PFSK-1 (cell line): ENCODE data around the gene RASIP1.

Experiments used
- FOXP2 ChIP-seq: optimal IDR thresholded peaks from 2 replicates; pipeline ENCODE3; 2011; ENCODE audit warnings: borderline replicate concordance, control low read depth, inconsistent platforms; ENCODE audit not compliant: insufficient read depth; ENCODE audit errors: extremely low read length, extremely low read depth
- POLR2AphosphoS5 ChIP-seq: IDR thresholded peaks from 2 replicates; pipeline ENCODE4 v1.6.1; 2012; ENCODE audit warnings: low read depth, mild to moderate bottlenecking, control low read depth, low read length, moderate library complexity
- SIN3A ChIP-seq: IDR thresholded peaks from 2 replicates; pipeline ENCODE4 v1.6.1; 2012; ENCODE audit warnings: mild to moderate bottlenecking, low read length, moderate library complexity, borderline replicate concordance; ENCODE audit not compliant: insufficient read depth
- TAF1 ChIP-seq: IDR thresholded peaks from 2 replicates; pipeline ENCODE4 v1.6.1; 2012; ENCODE audit warnings: low read length, control low read depth, borderline replicate concordance; ENCODE audit not compliant: insufficient read depth
- TF ChIP-seq, protein P1 (sequence below), 2 experiments: IDR thresholded peaks; 2 replicates each; pipeline versions ENCODE4 v1.6.1 to v1.8.0; 2011 to 2012; ENCODE audit warnings: low read depth in 2 of 2, low read length in 2 of 2, control low read depth in 1 of 2, inconsistent platforms in 1 of 2, mild to moderate bottlenecking in 1 of 2, moderate library complexity in 1 of 2; ENCODE audit not compliant: insufficient read depth in 1 of 2

Gene RASIP1

GRCh38 chr19:48749571-48750198 lies 9.3 kb upstream of the RASIP1 start:
- TF ChIP-seq FOXP2 (no peak), TAF1 (no peak), SIN3A (no peak), POLR2AphosphoS5 (no peak)
- TF ChIP-seq, protein P1, sequence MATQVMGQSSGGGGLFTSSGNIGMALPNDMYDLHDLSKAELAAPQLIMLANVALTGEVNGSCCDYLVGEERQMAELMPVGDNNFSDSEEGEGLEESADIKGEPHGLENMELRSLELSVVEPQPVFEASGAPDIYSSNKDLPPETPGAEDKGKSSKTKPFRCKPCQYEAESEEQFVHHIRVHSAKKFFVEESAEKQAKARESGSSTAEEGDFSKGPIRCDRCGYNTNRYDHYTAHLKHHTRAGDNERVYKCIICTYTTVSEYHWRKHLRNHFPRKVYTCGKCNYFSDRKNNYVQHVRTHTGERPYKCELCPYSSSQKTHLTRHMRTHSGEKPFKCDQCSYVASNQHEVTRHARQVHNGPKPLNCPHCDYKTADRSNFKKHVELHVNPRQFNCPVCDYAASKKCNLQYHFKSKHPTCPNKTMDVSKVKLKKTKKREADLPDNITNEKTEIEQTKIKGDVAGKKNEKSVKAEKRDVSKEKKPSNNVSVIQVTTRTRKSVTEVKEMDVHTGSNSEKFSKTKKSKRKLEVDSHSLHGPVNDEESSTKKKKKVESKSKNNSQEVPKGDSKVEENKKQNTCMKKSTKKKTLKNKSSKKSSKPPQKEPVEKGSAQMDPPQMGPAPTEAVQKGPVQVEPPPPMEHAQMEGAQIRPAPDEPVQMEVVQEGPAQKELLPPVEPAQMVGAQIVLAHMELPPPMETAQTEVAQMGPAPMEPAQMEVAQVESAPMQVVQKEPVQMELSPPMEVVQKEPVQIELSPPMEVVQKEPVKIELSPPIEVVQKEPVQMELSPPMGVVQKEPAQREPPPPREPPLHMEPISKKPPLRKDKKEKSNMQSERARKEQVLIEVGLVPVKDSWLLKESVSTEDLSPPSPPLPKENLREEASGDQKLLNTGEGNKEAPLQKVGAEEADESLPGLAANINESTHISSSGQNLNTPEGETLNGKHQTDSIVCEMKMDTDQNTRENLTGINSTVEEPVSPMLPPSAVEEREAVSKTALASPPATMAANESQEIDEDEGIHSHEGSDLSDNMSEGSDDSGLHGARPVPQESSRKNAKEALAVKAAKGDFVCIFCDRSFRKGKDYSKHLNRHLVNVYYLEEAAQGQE (IDR thresholded peaks at IDR 0.05; ENCODE audit: insufficient read depth in 1 of 2, low read depth in 2 of 2, low read length in 2 of 2) = no peak

DNA sequence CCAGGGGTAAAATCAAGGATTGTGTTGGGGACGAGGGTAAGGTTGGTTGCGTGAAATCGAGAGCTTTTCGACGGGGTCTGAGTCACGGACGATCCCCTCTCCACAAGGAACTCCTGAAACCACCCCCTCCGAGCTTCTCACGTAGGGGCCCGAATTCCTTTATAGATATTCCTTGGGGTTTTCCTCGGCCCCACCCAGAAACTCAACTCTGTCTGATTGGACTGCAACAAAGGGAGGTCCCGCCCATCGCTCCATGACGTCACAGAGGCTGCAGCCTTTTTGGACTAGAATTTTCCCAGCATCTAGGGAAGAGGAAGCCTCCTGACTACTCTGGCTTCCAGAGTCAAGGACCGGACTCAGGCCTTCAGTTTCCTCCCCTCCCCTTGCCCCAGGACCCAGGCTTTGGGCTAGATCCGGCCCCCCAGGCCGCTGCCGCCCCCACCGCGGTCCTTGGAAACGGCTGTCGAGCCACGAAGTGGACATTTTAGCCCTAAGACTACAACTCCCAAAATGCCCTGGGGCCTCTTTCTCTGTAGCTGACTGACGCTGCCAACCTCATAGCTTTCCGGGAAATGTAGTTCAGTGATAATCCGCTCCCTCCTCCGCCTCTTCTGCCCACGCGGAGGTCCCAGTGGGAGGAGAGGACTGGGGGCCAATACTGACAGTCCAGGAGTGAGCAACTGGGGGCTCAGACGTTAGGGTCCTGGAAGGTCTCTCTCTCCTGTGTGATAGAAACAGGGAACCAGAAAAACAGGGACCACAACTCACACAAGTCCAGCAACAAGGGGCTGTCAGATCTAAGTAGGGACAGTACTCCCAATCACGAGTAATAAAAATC lies 6.5 kb upstream of the RASIP1 start, which contains the start of gene IZUMO1:
Gene IZUMO1, minus strand, starts transcription at position 172 of the 838 bp plus-strand sequence. CDS start 1,050 bp downstream, outside the sequence.
- TF ChIP-seq SIN3A (no peak), POLR2AphosphoS5 (no peak), FOXP2 (no peak), TAF1 (no peak)
- TF ChIP-seq, protein P1 (IDR thresholded peaks at IDR 0.05; ENCODE audit: insufficient read depth in 1 of 2, low read depth in 2 of 2, low read length in 2 of 2) = no peak

DNA sequence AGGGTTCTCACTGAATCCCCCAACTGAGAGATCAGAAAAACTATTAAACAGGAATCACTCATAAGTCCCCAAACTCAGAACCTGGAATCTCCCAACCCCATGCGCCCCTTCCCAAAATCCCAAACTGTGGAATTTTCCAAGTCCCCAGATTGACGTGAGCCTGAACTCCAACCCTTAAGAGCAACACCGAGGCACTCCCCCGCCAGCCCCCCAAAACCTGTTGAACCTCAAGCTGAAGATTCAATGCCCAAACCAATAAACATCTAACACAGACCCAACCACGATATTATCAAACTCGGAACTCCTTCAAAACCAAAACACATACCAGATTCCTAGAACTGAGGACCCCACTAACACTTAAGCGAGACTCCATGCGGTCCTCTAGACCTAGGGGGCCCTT lies 5.7 kb upstream of the RASIP1 start:
- TF ChIP-seq, protein P1 (IDR thresholded peaks at IDR 0.05; ENCODE audit: insufficient read depth in 1 of 2, low read depth in 2 of 2, low read length in 2 of 2) = no peak
- TF ChIP-seq POLR2AphosphoS5 = no peak
- no peak for TF ChIP-seq FOXP2
- no peak for TF ChIP-seq TAF1

- no peak for TF ChIP-seq FOXP2
- no peak for TF ChIP-seq TAF1
- TF ChIP-seq, protein P1 (IDR thresholded peaks at IDR 0.05; ENCODE audit: insufficient read depth in 1 of 2, low read depth in 2 of 2, low read length in 2 of 2) = no peak
- no peak for TF ChIP-seq POLR2AphosphoS5
- no peak for TF ChIP-seq SIN3A
Measured at GRCh38 chr19:48745208-48745995, 5.0 kb upstream of the RASIP1 start.
